Neural progenitor cell (in vitro differentiated cells): ENCODE data around the gene CDH18.

Source experiments
- CTCF ChIP-seq: fragments of 200-600 bp; sonication (generic); IDR thresholded peaks from 2 replicates; pipeline ENCODE4 v1.5.1; 2017; ENCODE audit warnings: antibody characterized with exemption, mild to moderate bottlenecking
- EZH2phosphoT487 ChIP-seq: fragments of 200-600 bp; sonication (generic); IDR thresholded peaks from 2 replicates; pipeline ENCODE4 v1.6.1; 2017; ENCODE audit warnings: antibody characterized with exemption

- TF ChIP-seq CTCF, result no peak
- no peak for TF ChIP-seq EZH2phosphoT487
These were observed 490.7 kb downstream of the CDH18 start for GRCh38 chr5:19497229-19497815.
